ENCODE results near the gene ASPSCR1.

Gene ASPSCR1

DNA sequence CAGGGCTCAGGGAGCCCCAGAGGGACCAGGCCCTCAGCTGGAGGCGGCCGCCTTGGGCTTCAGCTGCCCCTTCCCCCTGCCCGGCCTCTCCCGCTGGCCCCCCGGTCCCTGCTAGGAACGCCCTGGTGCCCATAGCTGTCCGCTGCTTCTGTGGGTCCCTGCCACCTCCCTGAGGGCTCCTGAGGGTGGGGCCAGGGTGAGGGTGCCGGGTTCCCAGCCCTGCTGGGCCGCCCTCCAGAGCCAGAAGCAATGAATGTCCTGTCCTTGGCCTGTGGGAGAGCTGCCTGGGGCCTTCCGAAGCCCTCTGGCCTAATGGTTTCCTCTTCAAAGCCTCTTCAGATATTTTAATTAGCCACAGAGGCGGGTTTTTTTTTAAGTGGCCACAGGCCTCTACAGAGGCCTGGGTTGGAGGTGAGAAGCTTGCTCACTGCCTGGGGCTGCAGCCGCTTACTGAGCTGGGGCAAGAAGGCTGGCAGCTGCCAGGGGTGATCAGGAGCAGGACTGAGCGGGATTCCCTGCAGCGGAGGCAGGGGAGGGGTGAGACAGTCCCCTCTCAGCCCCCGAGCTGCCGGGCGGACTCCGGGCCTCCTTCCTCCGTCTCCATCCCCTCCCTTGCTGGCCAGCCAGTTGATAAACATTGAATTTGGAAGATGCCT lies 35.3 kb downstream of the ASPSCR1 start:
- DNase-seq (ENCODE audit: low read depth in 1 of 2, low spot score in 1 of 2) = no peak

DNA sequence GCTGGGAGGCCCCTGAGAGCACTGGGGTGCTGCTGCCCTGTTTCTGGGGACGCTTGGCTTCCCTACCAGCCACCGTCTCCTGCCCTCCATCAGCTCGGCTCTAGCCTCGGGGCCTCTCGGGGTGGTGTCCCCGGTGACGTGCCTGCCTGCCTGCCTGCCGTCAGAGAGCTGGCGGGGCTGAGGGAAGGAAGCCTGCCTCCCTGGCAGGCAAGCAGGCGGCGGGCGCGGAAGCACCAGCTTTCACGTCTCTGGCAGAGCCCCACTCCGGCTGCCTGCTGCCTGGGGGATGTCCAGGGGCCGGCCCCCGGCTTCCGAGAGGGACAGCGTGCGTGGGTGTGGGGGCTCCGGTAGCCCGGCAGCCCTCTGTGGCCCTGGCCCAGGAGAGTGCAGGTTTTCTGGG lies 35.9 kb downstream of the ASPSCR1 start:
- DNase-seq (ENCODE audit: low read depth in 1 of 2, low spot score in 1 of 2) = no peak

DNA sequence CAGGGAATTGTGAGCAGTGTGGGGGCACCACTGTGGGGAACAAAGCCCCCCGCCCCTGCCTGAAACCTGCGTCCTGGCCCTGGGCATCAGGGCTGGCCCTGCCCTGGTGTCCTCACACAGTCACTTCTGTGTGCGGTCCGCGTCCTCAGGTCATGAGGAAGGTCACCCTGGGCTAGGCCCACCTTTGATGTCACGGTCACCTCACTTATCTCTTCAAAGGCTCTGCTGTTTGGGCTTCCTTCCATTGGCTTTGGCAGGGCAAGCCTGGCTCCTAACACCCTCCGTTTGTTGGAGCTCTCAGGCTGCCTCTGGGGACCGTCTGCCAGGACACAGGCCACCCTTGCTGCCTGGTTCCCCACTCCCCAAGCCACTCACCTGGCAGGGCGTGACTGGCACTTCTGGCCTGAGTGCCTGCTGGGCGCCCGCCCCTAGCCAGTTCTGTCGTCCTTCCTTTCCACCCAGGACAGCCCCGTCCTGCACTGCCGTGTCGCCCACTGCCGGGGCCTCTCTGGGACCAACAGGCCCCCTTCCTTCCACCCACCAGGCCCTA lies 36.4 kb downstream of the ASPSCR1 start:
- no peak for DNase-seq (ENCODE audit: low read depth in 1 of 2, low spot score in 1 of 2)

DNA sequence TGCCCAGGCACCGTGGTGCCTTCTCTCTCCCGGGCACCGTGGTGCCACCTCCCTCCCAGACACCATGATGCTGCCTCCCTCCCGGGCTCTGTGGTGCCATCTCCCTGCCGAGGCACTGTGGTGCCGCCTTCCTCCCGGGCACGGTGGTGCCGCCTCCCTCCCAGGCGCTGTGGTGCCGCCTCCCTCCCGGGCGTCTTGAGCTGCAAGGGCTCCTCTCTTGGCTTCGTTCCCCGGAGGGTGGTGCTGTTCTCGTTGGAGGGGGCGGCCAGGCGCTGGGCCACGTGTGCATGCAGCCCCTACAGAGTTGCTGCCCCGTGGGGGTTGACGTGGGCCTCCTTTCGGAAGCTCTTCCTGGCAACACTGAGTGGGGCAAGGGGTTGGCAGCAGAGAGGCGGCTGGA lies 37.0 kb downstream of the ASPSCR1 start:
- no peak for DNase-seq (ENCODE audit: low read depth in 1 of 2, low spot score in 1 of 2)

DNA sequence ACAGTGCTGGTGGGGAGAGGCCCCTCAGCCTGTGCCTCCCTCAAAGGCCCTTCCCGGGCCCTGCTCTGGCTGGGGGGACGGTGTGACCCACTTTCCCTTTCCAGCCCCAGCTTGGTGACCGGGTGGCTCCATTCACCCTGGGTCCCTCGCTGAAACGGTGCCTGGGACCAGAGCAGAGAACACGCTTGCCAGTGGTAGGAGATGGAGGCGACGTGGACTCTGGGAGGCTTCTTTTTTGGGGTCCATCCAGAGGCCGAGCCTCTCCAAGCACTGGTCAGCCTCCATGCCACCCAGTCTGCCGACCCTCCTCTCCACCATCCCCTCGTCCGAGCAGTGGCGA lies 37.5 kb downstream of the ASPSCR1 start:
- DNase-seq (ENCODE audit: low read depth in 1 of 2, low spot score in 1 of 2) = no peak

DNA sequence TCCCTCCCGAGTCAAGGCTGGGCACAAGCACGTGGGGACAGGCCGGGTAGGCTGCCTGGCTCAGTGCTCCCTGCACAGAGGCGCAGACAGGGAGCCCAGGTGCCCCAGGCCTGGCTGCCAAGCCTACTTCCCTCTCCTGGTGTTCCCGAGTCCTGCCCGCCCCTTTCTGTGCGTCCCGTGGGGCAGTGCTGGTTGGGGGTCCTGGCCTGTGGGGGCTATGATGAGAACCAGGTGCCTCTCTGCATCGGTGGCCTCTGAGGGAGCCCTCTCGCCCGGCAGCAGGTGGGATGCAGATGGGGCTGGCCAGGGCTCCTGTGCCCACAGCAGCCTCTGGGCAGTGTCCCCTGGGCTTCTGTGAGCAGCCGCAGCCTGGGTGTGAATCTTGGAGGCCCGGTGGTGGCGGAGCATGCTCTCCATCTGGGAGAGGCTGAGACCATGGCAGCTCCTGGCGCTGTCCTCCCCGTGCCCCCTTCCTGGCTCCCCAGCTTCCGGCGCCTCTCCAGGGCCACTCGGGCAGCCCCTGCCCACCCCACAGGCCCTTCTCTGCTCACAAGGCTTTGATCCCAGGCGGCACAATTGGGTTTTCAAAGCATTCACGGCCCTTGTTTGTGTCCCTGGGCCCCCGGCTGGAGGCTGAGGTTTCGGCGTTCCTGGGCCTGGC lies 38.0 kb downstream of the ASPSCR1 start:
- DNase-seq (ENCODE audit: low read depth in 1 of 2, low spot score in 1 of 2) = no peak

DNA sequence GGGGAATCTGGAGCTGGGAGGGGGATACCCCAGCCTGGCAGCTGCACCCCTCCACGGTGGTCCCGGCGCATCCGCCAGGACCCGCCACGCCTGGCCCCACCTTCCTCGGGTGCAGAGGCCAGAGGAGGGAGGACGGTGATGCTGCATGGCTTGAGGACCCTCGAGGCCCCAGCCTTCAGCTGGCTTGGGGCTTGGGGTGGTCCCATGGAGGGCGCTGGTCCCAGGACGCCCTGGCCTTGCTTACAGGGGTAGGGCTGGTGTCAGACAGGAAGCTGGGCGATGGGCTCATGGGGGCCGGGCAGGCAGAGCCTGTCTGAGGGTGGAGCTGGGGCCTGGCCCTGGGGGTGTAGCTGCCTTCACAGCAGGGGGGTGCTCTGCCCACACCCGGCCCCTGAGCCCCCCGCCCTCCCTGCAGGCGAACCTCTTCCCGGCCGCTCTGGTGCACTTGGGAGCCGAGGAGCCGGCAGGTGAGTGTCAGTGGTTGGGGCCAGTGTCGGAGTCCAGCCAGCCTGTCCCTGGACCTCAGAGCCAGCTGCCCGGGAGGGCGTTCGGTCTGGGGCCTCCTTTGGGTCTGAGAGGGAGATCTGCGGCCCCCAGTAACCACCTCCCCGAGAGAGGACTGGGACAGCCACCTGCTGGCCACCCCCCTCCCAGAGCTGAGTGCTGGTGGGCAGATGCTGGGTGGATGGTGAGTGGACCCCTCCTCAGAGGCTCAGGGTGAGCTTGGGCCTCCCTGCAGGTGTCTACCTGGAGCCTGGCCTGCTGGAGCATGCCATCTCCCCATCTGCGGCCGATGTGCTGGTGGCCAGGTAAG lies 38.8 kb downstream of the ASPSCR1 start:
- no peak for DNase-seq (ENCODE audit: low read depth in 1 of 2, low spot score in 1 of 2)

DNA sequence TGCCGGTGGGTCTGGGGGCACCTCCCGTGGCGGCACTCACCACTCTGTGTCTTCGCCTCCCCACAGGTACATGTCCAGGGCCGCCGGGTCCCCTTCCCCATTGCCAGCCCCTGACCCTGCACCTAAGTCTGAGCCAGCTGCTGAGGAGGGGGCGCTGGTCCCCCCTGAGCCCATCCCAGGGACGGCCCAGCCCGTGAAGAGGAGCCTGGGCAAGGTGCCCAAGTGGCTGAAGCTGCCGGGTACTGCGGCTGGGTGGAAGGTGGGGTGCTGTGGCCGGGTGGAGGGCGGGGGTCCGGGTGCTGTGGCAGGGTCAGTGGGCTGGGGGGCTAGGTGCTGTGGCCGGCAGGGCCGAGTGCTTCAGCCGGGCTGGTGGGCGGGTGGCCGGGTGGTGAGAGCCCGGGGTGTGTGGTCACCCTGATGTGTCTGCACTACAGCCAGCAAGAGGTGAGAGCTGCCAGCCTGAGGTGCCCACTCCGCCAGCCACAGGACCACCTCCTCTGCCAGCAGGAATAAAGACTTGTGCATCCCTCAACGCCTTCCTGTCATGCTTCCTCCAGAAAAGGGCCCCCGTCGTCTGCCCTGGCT lies 39.5 kb downstream of the ASPSCR1 start:
- no peak for DNase-seq (ENCODE audit: low read depth in 1 of 2, low spot score in 1 of 2)

DNA sequence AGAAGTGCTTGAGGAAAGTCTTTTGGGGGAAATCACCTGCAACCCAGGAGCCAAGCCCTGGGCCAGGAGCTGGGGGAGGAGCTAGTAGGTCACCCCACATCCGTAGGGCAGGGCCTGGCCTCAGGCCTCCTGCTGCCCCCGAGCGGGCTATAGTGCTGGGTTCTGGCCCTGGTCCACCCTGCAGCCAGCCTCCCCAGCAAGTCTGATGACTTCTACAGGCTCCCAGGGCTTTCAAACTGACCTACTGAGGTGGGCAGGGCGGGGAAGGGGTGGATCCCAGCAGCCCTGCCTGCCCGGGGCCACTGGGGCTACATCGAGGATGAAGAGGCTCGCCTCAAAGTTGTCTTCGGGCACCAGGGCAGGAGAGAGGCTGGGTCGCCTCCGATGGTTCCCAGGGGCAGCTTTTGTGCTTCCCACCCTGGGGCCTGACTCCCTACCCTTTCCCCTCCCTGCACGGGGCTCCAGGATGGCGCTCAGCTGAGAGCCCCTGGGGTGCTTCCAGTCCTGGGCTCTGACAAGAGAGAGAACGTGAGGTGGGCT lies 40.3 kb downstream of the ASPSCR1 start:
- DNase-seq (ENCODE audit: low read depth in 1 of 2, low spot score in 1 of 2) = no peak

DNA sequence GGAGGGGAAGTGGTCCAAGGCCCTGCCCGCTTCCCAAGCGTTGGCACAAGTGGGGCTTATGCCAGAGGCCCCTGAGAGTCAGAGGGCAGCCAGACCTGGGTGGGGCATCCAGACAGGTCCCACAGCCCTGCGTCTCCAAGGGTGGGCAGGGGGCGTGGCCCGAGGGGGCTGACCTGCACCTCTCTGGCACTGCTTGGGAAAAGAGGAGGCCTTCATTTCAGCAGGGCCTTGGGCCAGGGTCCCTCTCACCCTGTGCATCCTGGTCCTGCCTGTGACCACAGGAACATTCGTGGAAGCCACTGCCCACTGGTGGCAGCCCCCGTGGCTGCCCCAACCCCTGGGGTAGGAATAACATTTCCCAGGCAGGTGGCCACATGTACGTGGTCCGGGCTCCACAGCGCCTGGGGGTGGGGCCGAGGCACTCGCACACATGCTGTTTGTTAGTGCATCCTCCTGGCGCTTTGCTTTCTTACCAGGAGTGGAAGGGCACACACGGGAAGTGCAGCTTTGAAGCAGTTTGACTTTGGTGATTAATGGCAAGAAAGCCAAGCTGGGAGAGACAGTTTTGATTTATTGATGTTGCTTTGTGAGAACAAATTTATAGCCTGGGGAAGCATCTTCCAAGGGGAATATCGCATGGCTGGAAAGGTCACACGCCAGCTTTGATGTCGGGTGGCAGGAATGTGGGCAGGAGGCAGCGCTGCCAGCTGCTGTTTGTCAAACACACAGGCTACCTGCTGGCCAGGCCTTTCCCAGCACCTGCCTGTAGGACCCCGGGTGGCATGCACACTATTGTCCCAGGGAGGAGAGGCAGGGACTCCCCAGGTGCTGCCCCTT lies 40.9 kb downstream of the ASPSCR1 start:
- DNase-seq (ENCODE audit: low read depth in 1 of 2, low spot score in 1 of 2) = no peak

DNA sequence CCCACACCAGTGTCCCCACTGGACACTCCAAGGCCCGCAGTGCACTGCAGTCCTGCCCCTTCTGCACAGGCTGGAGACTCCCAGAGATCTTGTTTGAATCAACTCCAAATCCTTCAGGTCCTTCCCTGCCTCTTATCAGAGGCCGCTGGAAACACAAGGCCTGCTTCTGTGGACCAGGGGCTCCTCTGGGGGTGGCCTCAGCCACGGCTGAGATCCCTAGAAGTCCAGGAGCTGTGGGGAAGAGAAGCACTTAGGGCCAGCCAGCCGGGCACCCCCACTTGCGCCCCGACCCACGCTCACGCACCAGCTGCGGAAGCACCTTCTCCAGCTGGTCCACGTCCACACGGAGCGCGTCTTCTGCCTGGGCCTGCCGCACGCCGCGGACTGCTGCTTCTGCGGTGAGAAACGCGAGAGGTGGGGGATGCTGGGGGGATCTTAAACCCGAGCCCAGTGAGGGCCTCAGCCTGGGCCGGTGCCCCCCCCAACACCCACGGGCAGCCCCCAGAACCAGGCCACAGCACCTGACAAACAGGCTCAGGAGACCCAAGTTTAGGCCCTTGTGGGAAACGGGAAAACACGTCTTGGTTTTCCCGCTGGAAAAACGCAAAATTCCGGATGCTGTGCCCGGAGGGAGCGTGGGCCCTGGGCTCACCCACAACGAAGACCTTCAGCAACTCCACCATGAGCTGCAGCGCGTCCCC lies 41.7 kb downstream of the ASPSCR1 start:
- DNase-seq (ENCODE audit: low read depth in 1 of 2, low spot score in 1 of 2) = no peak

DNA sequence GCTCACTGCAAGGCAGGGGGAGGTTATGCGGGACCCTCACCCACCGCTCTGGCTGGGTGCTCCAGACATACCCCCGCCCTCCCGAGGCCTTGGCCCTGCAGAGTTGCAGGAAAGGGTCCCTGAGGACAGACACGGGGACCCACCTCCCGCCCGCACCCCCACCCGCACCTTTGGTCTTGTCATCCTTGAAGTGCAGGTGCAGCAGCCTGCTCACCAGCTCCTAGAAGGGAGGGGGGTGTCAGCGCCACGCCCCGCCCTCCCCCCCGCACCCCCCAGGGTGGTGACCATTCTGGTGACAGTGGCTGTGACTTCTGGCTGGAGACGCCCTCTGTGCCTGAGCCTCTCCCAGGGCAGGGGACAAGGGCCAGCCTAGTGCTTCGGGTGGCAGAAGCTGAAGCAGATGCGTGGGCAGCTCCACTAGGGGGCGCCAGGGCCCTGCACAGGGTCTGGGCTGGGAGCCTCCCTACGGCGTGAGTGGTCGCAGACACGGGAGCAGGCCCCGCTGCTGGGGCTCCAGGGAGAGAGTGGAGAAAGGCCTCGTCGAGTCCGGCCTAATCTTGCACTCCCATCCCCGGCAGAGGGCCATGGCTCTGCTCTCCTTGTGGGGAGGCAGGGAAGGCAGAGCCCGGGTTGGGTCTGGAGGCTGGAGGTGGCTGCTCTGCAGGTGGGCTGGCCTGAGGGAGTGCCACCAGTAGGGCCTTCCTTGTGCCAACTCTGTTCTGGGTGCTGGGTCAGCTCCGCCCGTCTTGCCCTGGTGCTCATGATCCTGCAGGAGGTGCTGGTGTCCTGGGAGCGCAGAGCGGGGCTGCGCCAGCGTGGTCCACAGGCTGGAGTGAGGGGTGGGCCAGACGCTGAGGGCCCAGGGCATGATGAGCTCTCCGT lies 42.5 kb downstream of the ASPSCR1 start:
- DNase-seq (ENCODE audit: low read depth in 1 of 2, low spot score in 1 of 2) = peak in 1 of 2 donors; percentile 56

DNA sequence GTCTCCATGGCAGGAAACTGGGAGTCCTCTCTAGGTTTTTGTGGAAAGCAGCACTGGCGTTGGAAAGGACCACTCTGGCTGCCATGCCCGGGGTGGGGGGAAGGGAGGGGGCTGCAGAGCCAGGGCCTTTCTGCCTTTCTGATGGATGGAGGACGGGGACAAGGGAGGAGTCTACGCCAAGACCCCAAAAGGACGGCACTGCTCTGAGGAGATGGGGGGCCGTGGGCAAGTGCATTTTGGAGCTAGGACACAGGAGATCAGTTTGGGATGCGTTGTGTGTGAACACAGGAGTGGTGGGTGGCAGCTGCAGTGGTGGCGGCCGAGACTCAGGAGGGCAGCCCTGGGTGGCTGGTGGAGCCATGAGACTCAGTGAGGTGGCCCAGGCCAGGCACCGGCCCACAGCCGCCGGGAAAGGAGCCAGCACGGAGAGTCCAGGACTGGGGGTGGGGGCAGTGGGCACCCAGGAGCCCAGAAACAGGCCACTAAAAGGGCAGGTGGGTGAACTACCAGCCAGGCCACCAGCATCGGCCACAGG lies 43.2 kb downstream of the ASPSCR1 start:
- DNase-seq (ENCODE audit: low read depth in 1 of 2, low spot score in 1 of 2) = no peak

DNA sequence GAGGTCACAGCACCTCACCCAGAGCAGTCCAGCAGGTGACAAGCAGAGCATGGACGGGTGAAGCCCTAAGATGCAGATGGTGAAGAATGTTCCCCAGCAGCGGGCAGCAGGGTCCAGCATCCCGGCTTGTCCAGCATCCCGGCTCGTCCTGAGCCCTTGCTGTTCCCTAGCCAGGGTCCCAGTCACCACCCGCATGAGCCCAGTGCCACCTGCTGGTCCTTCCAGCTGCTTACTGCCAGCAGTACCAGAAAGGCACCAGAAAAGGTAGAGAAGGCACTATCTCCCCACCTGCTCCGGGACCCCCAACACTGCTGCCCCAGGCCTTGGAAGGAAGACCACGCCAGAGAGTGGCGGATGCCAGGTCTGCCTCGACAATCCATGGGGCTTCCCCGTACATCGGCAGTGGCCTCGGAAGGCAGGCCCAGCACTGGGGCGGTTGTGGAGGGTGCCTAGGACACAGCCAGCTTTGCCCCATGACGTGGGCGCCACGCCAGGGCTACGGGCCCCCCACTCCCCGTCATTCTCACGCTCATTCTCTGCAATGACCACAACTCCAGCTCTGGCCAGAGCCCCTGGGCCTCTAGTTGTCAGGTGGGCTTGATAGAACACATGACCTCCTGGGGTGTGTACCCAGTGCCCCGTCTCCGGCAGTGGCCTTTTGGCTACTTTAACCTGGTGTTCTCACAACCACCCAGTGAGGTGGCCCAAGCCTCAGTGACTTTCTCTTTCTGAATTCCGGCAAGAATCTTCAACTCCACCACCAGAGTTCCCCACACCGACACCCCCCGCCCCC lies 43.9 kb downstream of the ASPSCR1 start:
- DNase-seq (ENCODE audit: low read depth in 1 of 2, low spot score in 1 of 2) = no peak

DNA sequence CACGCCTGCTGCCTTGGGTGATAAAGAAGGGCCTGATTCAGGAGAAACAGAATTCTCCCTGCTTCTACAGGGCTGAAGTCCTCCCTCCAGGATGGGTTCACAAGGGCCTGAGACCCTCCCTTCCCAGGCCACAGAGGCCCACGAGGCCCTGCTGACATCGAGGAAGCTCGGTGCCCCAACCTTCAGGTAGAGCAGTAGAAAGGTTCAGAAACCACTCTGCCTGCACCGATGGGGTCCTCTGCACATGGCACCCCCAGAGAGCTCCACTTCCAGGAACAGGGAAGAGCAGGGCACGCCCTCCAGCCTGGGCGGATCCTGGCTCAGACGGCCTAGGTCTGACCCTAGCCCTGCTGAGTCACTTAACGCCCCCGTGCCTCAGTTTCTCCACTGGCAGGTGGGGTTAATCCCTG lies 44.5 kb downstream of the ASPSCR1 start:
- no peak for DNase-seq (ENCODE audit: low read depth in 1 of 2, low spot score in 1 of 2)

DNA sequence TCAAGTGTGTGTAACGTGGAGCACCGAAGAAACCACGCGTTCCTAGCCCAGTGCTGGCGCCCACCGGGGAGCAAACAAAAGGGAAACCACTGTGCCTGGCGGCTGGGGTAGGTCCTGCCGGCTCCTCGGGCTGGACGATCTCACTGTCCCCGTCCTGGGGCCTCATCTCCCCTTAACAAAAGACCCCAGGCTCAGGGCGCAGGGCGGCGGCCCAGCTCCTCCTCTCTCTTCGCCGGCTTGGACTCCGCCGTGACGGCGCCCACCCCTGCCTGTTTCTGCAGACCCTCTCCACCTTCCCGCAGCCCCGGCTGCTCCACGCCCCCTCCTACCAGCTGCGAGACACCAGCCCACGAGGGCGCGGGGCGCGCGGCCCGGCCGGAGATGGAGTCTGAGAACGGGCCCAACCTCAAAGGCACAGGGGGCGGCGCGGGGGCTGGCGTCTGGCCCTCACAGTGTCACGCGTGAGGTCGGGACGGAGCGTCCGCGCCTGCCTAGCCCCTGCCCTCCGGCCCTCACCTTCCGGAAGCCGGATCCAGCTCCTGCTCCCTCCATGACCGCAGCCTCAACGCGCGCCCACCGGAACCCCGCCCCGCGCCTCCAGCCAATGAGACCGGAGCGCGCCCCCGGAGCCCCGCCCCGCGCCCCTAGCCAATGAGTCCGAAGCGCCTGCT lies 45.0 kb downstream of the ASPSCR1 start, which contains the start of gene CENPX:
TSS of gene CENPX (minus strand) at position 569 of the 671 bp plus-strand sequence. CDS start at position 552, 17 bp downstream.
- no peak for DNase-seq (ENCODE audit: low read depth in 1 of 2, low spot score in 1 of 2)

DNA sequence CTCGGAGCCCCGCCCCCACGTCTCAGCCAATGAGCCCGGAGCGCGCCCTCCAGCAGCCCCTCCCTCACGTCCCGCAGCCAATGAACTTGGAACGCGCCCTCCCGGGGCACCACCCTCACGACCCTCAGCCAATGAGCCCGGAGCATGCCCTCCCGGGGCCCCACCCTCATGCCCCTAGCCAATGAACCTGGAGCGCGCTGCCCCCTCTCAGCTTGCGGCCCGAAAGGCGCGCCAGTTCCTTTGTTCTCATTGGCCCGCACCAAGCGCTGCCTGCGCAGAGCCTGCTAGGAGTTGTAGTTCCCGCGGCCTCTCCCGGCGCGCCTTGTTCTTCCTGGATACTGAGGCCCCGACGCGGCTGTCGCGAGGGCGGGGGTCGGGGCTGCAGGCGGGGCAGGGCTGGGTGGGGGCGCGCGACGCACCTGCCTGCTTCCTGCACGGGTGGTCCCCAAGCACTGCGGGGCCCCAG lies 45.6 kb downstream of the ASPSCR1 start, which contains the start of gene LRRC45:
TSS of gene LRRC45 (plus strand) at position 325 of the 466 bp plus-strand sequence. CDS start 339 bp downstream, outside the sequence.
- DNase-seq (ENCODE audit: low read depth in 1 of 2, low spot score in 1 of 2) = peak; percentile 99
